ENCODE results near the gene PAWR.

DNA sequence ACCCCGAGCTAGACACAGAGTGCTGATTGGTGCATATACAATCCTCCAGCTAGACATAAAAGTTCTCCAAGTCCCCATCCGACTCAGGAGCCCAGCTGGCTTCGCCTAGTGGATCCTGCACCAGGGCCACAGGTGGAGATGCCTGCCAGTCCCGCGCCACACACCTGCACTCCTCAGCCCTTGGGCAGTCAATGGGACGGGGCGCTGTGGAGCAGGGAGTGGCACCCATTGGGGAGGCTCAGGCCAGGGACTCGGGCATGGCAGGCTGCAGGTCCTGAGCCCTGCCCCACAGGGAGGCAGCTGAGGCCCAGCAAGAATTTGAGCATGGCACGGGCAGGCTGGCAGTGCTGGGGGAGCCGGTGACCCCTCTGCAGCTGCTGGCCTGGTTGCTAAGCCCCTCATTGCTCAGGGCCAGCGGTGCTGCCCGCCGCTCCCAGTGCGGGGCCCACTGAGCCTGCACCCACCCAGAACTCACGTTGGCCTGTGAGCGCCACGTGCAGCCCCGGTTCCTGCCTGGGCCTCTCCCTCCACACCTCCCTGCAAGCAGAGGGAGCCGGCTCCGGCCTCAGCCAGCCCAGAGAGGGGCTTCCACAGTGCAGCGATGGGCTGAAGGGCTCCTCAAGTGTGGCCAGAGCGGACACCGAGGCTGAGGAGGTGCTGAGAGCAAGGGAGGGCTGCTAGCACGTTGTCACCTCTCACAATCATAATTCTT is 136.7 kb downstream of the PAWR start:
- TF ChIP-seq, protein P1, sequence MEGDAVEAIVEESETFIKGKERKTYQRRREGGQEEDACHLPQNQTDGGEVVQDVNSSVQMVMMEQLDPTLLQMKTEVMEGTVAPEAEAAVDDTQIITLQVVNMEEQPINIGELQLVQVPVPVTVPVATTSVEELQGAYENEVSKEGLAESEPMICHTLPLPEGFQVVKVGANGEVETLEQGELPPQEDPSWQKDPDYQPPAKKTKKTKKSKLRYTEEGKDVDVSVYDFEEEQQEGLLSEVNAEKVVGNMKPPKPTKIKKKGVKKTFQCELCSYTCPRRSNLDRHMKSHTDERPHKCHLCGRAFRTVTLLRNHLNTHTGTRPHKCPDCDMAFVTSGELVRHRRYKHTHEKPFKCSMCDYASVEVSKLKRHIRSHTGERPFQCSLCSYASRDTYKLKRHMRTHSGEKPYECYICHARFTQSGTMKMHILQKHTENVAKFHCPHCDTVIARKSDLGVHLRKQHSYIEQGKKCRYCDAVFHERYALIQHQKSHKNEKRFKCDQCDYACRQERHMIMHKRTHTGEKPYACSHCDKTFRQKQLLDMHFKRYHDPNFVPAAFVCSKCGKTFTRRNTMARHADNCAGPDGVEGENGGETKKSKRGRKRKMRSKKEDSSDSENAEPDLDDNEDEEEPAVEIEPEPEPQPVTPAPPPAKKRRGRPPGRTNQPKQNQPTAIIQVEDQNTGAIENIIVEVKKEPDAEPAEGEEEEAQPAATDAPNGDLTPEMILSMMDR (conservative IDR thresholded peaks at IDR 0.05; ENCODE audit: low read depth, low read length) = no peak
- no peak for TF ChIP-seq EZH2 (IDR thresholded peaks at IDR 0.05; ENCODE audit: borderline replicate concordance, low read depth, low read length, poor library complexity, severe bottlenecking)

Measured in A673 (cell line).